ENCODE data around the gene KCTD18. TPM values are rescaled to one million over a fixed set of nuclear protein-coding genes. Genes with fewer than 3 reads are reported as not detected.

KCTD18 gene
- total and polyA plus RNA-seq, 5 experiments from 2014 or later = 12.6 to 19.6 (median 16.5) TPM

DNA sequence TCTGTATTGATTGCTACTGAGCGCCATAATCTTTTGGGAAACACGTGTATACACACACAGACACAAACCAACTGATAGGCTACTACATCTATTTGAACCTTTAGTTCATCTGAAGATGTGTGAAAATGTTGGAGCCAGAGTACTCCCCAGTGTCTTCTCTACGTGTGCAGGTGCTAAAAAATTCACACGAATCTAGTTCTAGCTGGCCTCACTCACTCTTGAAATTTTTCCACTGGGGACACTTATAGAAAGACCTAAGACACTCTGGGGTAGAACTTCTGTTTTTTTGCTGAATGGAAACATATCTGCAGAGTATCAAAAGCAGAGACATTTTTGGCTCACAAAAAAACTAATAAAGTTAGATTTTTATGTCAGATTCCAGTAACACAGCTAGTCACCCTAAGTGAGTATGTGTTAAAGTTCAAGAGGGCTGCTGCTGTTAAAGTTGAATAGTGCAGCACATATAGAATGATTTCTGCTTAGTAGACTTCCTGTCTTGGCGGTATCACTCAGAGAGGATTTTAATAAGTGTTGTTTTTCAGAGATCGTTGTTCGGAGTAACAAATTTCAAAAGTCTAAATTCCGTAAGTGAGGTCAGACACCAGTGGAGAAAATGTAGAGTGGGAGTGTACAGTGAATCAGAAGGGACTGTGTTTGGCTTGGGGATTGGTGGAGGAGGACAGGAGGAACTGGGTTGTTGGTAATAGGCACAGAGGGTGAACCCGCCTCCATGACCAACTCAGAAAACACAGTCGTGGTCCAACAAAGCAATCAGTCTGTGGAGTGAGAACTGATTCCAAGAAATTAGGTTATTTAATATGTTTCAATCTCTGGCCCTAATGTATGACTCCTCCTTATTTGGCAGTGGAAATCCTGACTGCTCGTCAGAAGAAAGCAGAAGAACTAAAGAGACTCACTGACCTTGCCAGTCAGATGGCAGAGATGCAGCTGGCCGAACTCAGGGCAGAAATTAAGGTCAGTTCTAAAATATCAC is 43.1 kb downstream of the KCTD18 start:
- DNase-seq = peak in 4 of 10 donors; percentile 19 to 36 (median 30)
- Mint-ChIP-seq H3K9me3 (no peaks in the 10 kb centered on the region), H3K4me3 (peak overlapping the region; percentile 63 to 89 (median 83)), H3K4me1 (peaks cover 24 to 67% (median 46%) of the 10 kb centered on the region in 4 donors), H3K27me3 (no peaks in the 10 kb centered on the region), H3K36me3 (no peaks in the 10 kb centered on the region), H3K27ac (peak overlapping the region; percentile 57 to 95 (median 84))
- ATAC-seq = peak; percentile 81 to 85
- POLR2A ChIA-PET = interaction anchor here (1.1 kb wide), 1 partner anchor 43 kb away, joined by 3 read pairs; the partner anchor contains the start of gene KCTD18

DNA sequence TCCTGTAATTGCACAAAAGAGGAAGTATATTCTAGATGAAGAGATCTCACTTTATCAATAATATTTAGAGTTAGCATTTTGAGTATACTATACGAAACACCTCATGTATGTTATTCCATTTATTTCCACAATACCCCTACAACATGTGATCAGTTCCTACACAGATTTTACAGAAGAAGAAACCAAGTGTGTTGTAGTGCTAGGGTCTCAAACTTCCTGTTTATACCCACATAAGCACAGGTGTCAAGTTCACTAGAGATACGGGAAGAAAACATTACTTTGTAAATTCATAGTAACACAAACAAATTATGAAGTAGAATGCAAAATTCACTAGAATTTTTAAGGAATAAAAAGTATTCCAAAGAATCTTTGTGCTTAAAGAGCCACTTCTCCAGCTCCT is 46.4 kb downstream of the KCTD18 start:
- Mint-ChIP-seq H3K27ac (no peak overlapping the region), H3K27me3 (no peaks in the 10 kb centered on the region), H3K36me3 (peaks cover 0 to 3% (median 0%) of the 10 kb centered on the region in 3 donors), H3K4me1 (peaks cover 16 to 53% (median 33%) of the 10 kb centered on the region in 4 donors), H3K9me3 (no peaks in the 10 kb centered on the region), H3K4me3 (no peak overlapping the region)
- ATAC-seq (no peak), DNase-seq (no peak)
- POLR2A ChIA-PET = no interaction called here

DNA sequence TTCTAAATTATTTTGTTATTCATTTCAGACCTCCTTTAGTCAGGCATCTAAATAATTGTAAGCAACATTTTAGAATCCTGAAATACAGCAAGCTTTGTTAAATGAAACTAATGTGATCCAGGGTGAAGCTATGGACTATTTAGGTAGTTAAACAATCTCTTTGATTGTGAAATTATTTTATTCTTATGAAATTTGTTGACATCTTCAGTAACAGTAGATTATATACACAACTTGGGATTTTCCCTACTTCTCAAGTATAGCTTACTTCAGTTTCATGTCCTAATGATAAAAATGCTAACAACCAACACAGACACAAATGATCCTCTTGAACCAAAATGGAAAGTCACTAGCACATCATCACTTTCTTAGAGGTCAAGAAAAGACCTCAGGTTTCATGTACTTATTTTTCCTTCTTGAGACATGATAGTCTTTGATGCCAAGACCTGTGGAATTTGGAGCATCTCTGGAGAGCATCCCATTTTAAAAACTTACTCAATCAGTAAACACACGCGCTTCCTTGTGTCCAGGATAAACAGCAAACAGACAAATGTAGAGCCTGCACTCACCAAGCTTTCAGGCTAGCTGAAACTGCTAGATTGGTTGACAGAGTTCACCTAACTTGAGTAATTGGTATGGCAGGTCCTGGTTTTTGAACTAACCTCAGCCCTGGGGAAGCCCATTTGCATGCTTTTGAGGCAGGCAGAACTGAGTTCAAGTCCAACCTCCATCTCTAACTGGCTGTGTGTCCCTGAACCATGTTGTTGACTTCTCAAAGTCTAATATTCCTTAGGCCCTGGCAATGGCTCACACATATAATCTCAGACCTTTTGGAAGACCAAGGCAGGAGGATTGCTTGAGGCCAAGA is 47.8 kb downstream of the KCTD18 start:
- Mint-ChIP-seq H3K27me3 (no peaks in the 10 kb centered on the region), H3K27ac (no peak overlapping the region), H3K9me3 (no peaks in the 10 kb centered on the region), H3K4me1 (peaks cover 3 to 39% (median 19%) of the 10 kb centered on the region in 4 donors), H3K4me3 (no peak overlapping the region), H3K36me3 (peaks cover 0 to 3% (median 0%) of the 10 kb centered on the region in 3 donors)
- DNase-seq (no peak), ATAC-seq (no peak)
- POLR2A ChIA-PET = no interaction called here

DNA sequence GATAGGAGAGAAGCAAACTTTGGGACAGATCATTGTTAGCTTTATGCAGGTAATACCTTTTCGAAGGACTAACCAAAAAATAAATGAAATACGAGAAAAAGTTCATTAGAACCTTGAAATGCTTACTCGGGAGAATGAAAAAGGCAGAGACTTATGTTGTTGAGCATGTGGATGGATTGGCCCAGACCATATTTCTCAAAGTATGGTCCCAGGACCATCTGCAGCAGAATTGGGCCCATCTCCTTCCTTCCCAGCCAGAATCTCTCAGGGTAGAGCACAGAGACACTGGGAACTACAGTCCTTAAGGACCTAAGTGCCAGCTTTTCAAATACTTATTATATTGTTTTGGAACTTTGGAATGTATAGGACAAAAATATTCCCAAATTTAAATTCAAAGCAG is 50.8 kb downstream of the KCTD18 start:
- peaks cover 0 to 5% (median 0%) of the 10 kb centered on the region in 5 donors for H3K27me3 Mint-ChIP-seq
- H3K4me3 Mint-ChIP-seq = no peak overlapping the region
- no peaks in the 10 kb centered on the region for H3K9me3 Mint-ChIP-seq
- POLR2A ChIA-PET = no interaction called here
- peaks cover 0 to 3% (median 0%) of the 10 kb centered on the region in 3 donors for H3K36me3 Mint-ChIP-seq
- no peak for DNase-seq
- peaks cover 0 to 31% (median 7%) of the 10 kb centered on the region in 4 donors for H3K4me1 Mint-ChIP-seq
- no peak for ATAC-seq
- no peak overlapping the region for H3K27ac Mint-ChIP-seq

DNA sequence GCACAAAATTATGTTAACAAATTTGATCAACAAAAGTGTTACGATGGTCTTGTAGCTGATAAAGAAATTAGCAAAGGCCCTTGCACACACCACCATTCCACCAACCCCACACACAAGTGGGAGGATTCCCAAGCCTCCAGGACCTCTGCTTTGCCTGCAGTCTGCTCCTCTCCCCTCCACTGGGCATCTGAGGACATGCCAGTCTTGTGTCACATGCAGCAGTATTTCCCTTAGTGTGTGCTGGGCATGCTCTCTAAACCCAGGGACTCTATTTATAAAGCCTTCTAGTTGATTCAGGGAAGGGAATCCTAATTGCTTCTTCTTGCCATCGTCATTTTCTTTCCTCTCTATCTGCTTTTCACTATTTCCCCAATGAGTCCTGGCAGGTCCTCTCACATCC is 53.3 kb downstream of the KCTD18 start:
- H3K27me3 Mint-ChIP-seq = peaks cover 0 to 5% (median 0%) of the 10 kb centered on the region in 5 donors
- no peak for DNase-seq
- peaks cover 0 to 18% (median 0%) of the 10 kb centered on the region in 4 donors for H3K4me1 Mint-ChIP-seq
- POLR2A ChIA-PET = no interaction called here
- H3K36me3 Mint-ChIP-seq = peaks cover 0 to 3% (median 0%) of the 10 kb centered on the region in 3 donors
- no peaks in the 10 kb centered on the region for H3K9me3 Mint-ChIP-seq
- H3K27ac Mint-ChIP-seq = no peak overlapping the region
- no peak for ATAC-seq
- H3K4me3 Mint-ChIP-seq = no peak overlapping the region

DNA sequence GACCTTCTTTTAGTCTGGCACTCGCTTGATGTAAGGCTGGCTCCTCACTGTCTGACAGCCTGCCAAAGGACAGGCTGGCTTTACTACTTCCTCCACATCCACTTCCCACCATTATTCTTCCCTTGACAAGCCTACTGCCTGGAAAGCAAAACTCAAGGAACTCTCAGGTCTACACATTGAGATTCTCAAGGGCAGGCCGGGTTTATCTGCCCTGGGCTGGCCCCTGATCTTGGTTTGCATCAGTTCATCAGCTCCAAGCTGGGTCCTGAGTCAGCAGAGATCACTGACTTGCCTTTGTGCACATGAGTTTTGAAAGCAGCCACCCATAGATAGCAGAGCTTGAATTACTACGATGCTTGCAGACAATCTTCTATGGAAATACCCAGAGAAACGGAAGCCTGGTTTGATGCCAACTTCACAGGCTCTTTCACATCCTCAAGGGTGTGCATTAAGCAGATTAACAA is 53.9 kb downstream of the KCTD18 start:
- H3K4me3 Mint-ChIP-seq = peak overlapping the region in 1 of 10 donors; percentile 41
- POLR2A ChIA-PET = no interaction called here

DNA sequence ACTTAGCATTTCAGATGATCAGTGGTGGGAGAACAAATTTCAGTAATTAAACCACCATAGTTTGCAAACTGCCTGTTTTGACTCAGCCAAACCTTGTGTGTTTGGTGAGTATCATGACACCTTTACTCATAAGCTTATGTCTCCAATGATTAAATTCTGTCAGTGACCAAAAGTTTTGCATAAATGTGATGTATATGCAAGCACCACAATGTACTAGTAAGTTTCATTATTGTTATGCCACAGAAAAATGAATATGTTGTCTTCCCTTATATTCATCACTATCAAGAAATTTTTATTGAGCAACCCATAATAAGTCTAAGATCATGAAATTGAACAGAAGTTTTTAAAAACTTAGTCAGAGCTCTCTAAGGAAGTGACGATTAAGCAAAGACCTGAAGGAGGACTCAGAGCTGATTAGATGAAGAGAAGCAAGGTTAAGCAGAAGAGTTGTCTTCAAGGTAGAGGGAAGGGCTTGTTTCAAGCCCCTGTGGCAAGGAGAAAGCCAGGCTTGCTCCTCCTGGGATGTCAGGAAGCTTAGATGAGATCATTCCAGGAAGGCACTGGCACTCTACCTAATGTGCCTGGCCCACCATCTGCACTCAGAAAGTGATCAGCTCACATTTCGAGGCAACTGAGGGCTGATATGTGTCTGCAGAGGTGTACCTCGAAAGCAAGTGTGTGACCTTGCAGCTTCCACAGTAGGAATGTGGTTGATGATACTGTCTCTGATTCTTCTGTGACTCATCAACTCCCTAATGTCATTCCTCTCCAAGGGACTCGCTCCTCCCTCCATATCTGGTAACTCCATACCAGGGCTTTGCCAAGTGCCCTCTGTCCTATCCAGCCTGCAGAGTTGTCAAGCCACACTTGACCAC is 54.7 kb downstream of the KCTD18 start:
- POLR2A ChIA-PET = no interaction called here
- H3K27ac Mint-ChIP-seq = no peak overlapping the region
- H3K4me1 Mint-ChIP-seq = peaks cover 0 to 26% (median 0%) of the 10 kb centered on the region in 4 donors
- no peaks in the 10 kb centered on the region for H3K9me3 Mint-ChIP-seq
- DNase-seq (no peak), ATAC-seq (no peak)
- H3K4me3 Mint-ChIP-seq = no peak overlapping the region
- H3K36me3 Mint-ChIP-seq = no peaks in the 10 kb centered on the region
- H3K27me3 Mint-ChIP-seq = peaks cover 0 to 10% (median 0%) of the 10 kb centered on the region in 5 donors

More for the DNA sequence above, 53.9 kb downstream of the KCTD18 start:
- Mint-ChIP-seq H3K9me3 (no peaks in the 10 kb centered on the region), H3K4me1 (peaks cover 0 to 18% (median 0%) of the 10 kb centered on the region in 4 donors), H3K36me3 (peaks cover 0 to under 1% (median 0%) of the 10 kb centered on the region in 3 donors), H3K27me3 (peaks cover 0 to 5% (median 0%) of the 10 kb centered on the region in 5 donors), H3K27ac (no peak overlapping the region)
- DNase-seq (no peak), ATAC-seq (no peak)

DNA sequence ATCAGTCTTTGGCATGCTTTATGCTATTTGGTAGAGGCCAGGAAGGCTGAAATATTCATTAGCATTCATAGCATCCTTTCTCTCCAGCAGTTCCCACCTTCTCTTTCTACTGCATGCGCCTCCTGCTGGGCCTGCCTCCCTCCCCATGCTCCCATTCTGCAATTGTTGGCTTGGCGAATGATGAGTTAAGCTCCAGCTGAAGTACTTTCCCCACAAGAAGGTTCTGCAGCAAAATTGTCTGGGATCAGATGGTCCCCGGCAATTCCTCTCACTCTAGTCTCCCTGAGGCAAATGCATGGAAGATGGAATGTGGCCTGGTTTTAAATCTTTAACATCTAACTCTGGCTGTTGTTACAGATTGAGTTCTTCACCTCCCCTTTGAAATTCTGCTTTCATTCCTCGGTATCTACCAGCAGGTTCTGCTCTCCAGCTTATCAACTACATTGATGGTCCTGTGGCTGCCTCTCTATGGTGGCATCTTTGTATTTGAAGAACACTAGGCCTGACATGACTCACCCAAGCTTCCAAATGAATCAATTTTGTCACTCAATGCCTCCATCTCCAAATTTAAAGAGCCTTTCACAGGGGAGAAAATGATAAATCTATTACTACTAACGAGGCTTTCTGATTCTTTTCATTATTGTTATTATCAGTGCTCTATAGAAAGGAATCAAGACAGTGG is 55.9 kb downstream of the KCTD18 start:
- Mint-ChIP-seq H3K4me3 (no peak overlapping the region), H3K4me1 (peaks cover 0 to 34% (median 0%) of the 10 kb centered on the region in 4 donors), H3K27me3 (peaks cover 0 to 10% (median 0%) of the 10 kb centered on the region in 5 donors), H3K27ac (no peak overlapping the region), H3K36me3 (no peaks in the 10 kb centered on the region), H3K9me3 (no peaks in the 10 kb centered on the region)
- DNase-seq (no peak), ATAC-seq (no peak)
- POLR2A ChIA-PET = no interaction called here

DNA sequence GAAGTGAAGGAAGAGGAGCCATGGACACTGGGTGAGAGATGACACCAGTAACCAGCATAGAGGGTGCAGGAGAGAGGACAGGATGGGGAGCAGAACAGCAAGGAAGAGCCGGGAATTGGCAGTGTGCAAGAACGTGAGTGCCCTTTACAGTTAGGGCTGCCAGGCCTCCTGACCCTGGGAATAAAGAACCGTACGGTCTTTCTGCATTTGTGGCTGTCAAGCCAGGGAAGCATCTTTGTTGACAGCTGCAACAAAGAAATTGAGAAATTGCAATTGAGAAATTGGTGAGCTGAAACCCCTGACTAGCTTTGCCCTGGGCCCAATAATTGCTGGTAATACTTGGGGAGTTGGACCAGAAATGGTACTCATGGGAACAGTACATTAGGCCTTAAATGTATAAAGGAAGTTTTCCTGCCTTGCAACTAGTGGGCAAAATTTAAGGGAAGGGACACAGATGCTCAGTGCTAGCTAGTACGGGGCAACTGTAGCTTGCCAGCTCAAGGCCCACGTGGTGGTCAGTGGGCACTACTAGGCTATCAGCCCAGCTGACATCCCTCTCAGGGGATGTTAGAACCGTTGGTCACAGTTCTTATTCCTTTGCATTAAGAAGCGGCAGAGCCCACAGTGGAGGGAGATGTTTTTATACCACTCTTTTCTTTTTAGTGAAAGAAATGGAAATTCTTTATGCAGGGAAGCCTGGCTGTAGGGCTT is 56.6 kb downstream of the KCTD18 start:
- peaks cover 0 to 10% (median 0%) of the 10 kb centered on the region in 5 donors for H3K27me3 Mint-ChIP-seq
- DNase-seq = no peak
- H3K27ac Mint-ChIP-seq = no peak overlapping the region
- POLR2A ChIA-PET = no interaction called here
- H3K36me3 Mint-ChIP-seq = no peaks in the 10 kb centered on the region
- no peaks in the 10 kb centered on the region for H3K9me3 Mint-ChIP-seq
- peaks cover 0 to 34% (median 0%) of the 10 kb centered on the region in 4 donors for H3K4me1 Mint-ChIP-seq
- H3K4me3 Mint-ChIP-seq = no peak overlapping the region
- ATAC-seq = no peak

DNA sequence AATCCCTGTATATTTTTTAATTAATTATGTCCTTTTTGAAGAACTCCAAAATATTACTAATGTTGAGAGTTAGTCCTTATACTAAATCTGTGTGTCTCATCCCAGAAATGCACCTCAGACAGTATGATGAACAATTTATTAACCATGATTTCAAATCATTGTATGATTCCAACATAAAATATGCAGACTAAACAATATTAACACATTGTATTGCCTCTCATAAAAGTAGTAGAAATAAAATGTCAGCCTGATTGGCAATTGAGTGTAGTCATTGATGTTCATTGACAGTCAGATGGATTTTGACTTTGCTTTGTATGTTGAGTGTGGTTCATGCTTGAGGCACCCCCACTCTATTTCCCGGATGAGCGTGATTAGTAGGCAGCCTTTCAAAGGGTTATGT is 57.5 kb downstream of the KCTD18 start:
- H3K27me3 Mint-ChIP-seq = peaks cover 0 to 10% (median 0%) of the 10 kb centered on the region in 5 donors
- peaks cover 0 to 34% (median 0%) of the 10 kb centered on the region in 4 donors for H3K4me1 Mint-ChIP-seq
- no peak overlapping the region for H3K27ac Mint-ChIP-seq
- POLR2A ChIA-PET = no interaction called here
- no peaks in the 10 kb centered on the region for H3K36me3 Mint-ChIP-seq
- DNase-seq (no peak), ATAC-seq (no peak)
- no peak overlapping the region for H3K4me3 Mint-ChIP-seq
- H3K9me3 Mint-ChIP-seq = no peaks in the 10 kb centered on the region

DNA sequence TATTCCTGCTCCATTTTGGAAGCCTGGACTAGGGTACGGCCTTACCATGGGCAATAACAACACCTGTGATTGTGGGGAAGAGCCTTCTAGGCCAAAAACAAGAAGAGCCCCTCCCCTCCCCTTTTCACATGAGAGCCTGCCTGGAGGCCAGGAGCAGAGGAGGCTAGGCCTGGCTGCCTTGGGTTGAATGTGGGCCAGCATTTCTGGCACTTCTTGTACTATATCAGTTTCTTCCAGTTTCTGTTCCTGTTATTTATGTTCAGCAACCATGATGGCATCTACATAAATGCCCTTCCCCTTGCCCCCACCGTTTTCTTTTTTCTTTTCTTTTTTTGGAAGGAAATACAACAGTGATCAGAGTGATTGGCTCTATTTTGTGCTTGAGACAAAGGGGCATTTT is 58.4 kb downstream of the KCTD18 start:
- peaks cover 0 to 4% (median 0%) of the 10 kb centered on the region in 5 donors for H3K27me3 Mint-ChIP-seq
- ATAC-seq (no peak), DNase-seq (no peak)
- H3K36me3 Mint-ChIP-seq = no peaks in the 10 kb centered on the region
- POLR2A ChIA-PET = no interaction called here
- H3K27ac Mint-ChIP-seq = no peak overlapping the region
- H3K4me1 Mint-ChIP-seq = peaks cover 0 to 34% (median 0%) of the 10 kb centered on the region in 4 donors
- no peaks in the 10 kb centered on the region for H3K9me3 Mint-ChIP-seq
- no peak overlapping the region for H3K4me3 Mint-ChIP-seq

Measured in naive thymus-derived CD8-positive, alpha-beta T cell (primary cell).